Activated CD4-positive, alpha-beta T cell treated with anti-CD3 and anti-CD28 coated beads, Interleukin-10, Interleukin-2, amounts not matched to agents 100 ng/mL and 50 ng/mL, durations not matched to agents 16 hours and 8 hours (primary cell): ENCODE measurements around the gene ATP1A3.
"Not testable (repeated sequence)": the region's sequence is repeated elsewhere in the genome, so short reads cannot be mapped to it uniquely, and the experiment has no call there.

Source experiments
- DNase-seq: peaks from one replicate; pipeline ENCODE4 v3.0.0-alpha.2; 2020

The ATP1A3 gene

GRCh38 chr19:41993612-41994483 lies at the start of gene ATP1A3:
Gene ATP1A3, minus strand, starts transcription at chr19:41994230. Its CDS starts 154 bp downstream, at chr19:41994076.
- peak; percentile 70 for DNase-seq

- DNase-seq, result no peak
Measured at GRCh38 chr19:42042455-42043170, 48.6 kb upstream of the ATP1A3 start.

GRCh38 chr19:42040491-42040890 lies 46.5 kb upstream of the ATP1A3 start:
- DNase-seq, result not testable (repeated sequence)

GRCh38 chr19:42040031-42040430 lies 46.0 kb upstream of the ATP1A3 start:
- no peak for DNase-seq

GRCh38 chr19:42038666-42039065 lies 44.6 kb upstream of the ATP1A3 start:
- DNase-seq, result no peak

GRCh38 chr19:42037649-42038048 lies 43.6 kb upstream of the ATP1A3 start:
- no peak for DNase-seq

- peak; percentile 83 for DNase-seq
Measured at GRCh38 chr19:42034640-42035391, 40.8 kb upstream of the ATP1A3 start.

- DNase-seq, result no peak
Measured at GRCh38 chr19:42033413-42033812, 39.4 kb upstream of the ATP1A3 start.

- no peak for DNase-seq
Measured at GRCh38 chr19:42032431-42032830, 38.4 kb upstream of the ATP1A3 start.

GRCh38 chr19:42030645-42031440 lies 36.8 kb upstream of the ATP1A3 start:
- DNase-seq, result no peak

- DNase-seq, result peak; percentile 38
Measured at GRCh38 chr19:42028304-42029216, 34.5 kb upstream of the ATP1A3 start.

GRCh38 chr19:42024622-42025111 lies 30.6 kb upstream of the ATP1A3 start:
- DNase-seq, result no peak

GRCh38 chr19:42023943-42024260 lies 29.9 kb upstream of the ATP1A3 start:
- no peak for DNase-seq

GRCh38 chr19:42023121-42023942 lies 29.3 kb upstream of the ATP1A3 start:
- DNase-seq, result peak; percentile 34

- no peak for DNase-seq
Measured at GRCh38 chr19:42022616-42023015, 28.6 kb upstream of the ATP1A3 start.

GRCh38 chr19:42021185-42021584 lies 27.2 kb upstream of the ATP1A3 start:
- DNase-seq, result no peak

GRCh38 chr19:42018503-42019193 lies 24.6 kb upstream of the ATP1A3 start:
- DNase-seq, result no peak

- DNase-seq, result no peak
Measured at GRCh38 chr19:42017040-42017439, 23.0 kb upstream of the ATP1A3 start.

GRCh38 chr19:42012747-42013146 lies 18.7 kb upstream of the ATP1A3 start:
- DNase-seq, result not testable (repeated sequence)
